Upper lobe of left lung (tissue), 6 donors: Measurements from ENCODE around the gene SORCS1. TPM values are rescaled to one million over a fixed set of nuclear protein-coding genes. Genes with fewer than 3 reads are reported as not detected.
A peak's percentile ranks its signal among the peaks of the same experiment; 100 is the strongest.

Experiments used
- ATAC-seq, 2 donors: fragments of 200-7000 bp; cut with Tn5 transposase; one replicate each; pipeline ENCODE4 v1.9.1; 2022; ENCODE audit warnings: mild to moderate bottlenecking in 2 of 2, moderate library complexity in 2 of 2; ENCODE audit not compliant: low FRiP score in 2 of 2
- DNase-seq, 2 donors: peaks; one replicate each; pipeline ENCODE4 v3.0.0-alpha.2; 2019 to 2020
- H3K27ac ChIP-seq, 4 donors: fragments of 200-600 bp; sonication (generic); one replicate each; pipeline ENCODE4 v1.5.1; 2016 to 2019
- H3K27me3 ChIP-seq, 4 donors: fragments of 200-600 bp; sonication (generic); one replicate each; pipeline ENCODE4 v1.5.1; 2017 to 2019
- H3K36me3 ChIP-seq, 4 donors: fragments of 200-600 bp; sonication (generic); one replicate each; pipeline ENCODE4 v1.5.1; 2016 to 2019
- H3K4me1 ChIP-seq, 4 donors: fragments of 200-600 bp; sonication (generic); one replicate each; pipeline ENCODE4 v1.5.1; 2018 to 2019
- H3K4me3 ChIP-seq, 4 donors: fragments of 200-600 bp; sonication (generic); one replicate each; pipeline ENCODE4 v1.5.1; 2017 to 2019; ENCODE audit warnings: mild to moderate bottlenecking in 2 of 4, moderate library complexity in 1 of 4
- H3K9me3 ChIP-seq, 4 donors: fragments of 200-600 bp; sonication (generic); one replicate each; pipeline ENCODE4 v1.5.1; 2018 to 2019
- EP300 ChIP-seq, 4 donors: sonication (generic); formaldehyde crosslinking; IDR thresholded peaks; one replicate each; pipeline ENCODE4 v1.5.1; 2017; ENCODE audit warnings: antibody characterized with exemption in 4 of 4, control low read depth in 2 of 4
- POLR2A ChIP-seq, 4 donors: fragments of 450-650 bp; IDR thresholded peaks; one replicate each; pipeline ENCODE4 v1.5.1; 2016 to 2017; ENCODE audit warnings: antibody characterized with exemption in 4 of 4, mild to moderate bottlenecking in 2 of 4
- POLR2AphosphoS5 ChIP-seq, 2 donors: sonication (generic); formaldehyde crosslinking; IDR thresholded peaks; one replicate each; pipeline ENCODE4 v1.5.1; 2017; ENCODE audit warnings: antibody characterized with exemption in 2 of 2
- WGBS, 2 donors: methylation state at CpG; one replicate each; pipeline ENCODE4 v1.1.5; 2017 to 2018; 5-methylcytosine and 5-hydroxymethylcytosine counted together
- total RNA-seq, 6 donors: library from RNA; depleted of rRNA in 4 of 6; stranded (reverse); fragments of >200 nt in 4 of 6; gene quantifications; one replicate each; pipeline versions ENCODE4 v1.1.0 to v1.2.1, GENCODE V29; 2016 to 2021
- TF ChIP-seq, protein P1 (sequence below), 6 experiments: fragments of 450-650 bp in 4 of 6; fragments of 200-600 bp in 2 of 6; sonication (generic) in 2 of 6; IDR thresholded peaks; one replicate each; pipeline ENCODE4 v1.5.1; 2016 to 2019; ENCODE audit warnings: antibody characterized with exemption in 6 of 6
- donor health status: DM: no; HTN: no; CAD: no; lungs with moderate emphysema.
- donor health status: DM: no; HTN: yes; CAD: no; lungs with severe emphysema.

The SORCS1 gene
- total RNA-seq, 6 donors from 2014 or later: 0.10 to 0.77 (median 0.10) TPM; not detected in 3

DNA sequence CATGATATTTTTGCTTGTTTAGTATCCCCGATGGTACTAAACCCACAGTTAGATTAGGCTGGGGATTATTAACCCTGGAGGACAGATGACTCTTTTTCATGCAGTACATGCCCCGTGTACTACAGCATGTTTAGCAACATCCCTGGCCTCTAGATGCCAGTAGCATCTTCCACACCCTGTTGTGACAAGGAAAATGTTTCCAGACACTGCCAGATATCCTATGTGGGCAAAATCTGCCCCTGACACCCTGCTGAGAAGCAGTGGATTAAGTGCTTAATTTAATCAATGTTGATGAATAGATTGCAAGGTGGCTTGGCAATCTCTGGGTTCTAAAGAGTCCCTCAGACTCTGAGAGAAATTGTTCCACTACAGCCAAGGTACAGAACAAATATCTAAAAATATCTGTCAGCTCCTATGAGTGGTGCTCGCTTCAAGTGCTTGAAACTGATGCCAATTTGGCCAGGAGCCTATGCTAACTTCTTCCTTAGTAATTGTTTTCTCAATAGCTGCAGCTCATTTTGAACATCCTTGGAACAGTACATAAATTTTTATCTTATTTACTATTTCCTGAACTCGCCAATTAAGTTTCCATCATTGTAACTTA, 247.0 kb downstream of the SORCS1 start:
- DNase-seq (peak in 1 of 2 donors; percentile 72), ATAC-seq (peak in 1 of 2 donors; percentile 73)
- peaks cover 0 to 12% (median 5%) of the 10 kb centered on the region in 4 donors for H3K4me1 ChIP-seq
- TF ChIP-seq EP300 (IDR thresholded peaks at IDR 0.05) (peak in 1 of 4 donors; percentile 43), POLR2A (IDR thresholded peaks at IDR 0.05) (no peak), POLR2AphosphoS5 (IDR thresholded peaks at IDR 0.05) (no peak)
- TF ChIP-seq, protein P1, sequence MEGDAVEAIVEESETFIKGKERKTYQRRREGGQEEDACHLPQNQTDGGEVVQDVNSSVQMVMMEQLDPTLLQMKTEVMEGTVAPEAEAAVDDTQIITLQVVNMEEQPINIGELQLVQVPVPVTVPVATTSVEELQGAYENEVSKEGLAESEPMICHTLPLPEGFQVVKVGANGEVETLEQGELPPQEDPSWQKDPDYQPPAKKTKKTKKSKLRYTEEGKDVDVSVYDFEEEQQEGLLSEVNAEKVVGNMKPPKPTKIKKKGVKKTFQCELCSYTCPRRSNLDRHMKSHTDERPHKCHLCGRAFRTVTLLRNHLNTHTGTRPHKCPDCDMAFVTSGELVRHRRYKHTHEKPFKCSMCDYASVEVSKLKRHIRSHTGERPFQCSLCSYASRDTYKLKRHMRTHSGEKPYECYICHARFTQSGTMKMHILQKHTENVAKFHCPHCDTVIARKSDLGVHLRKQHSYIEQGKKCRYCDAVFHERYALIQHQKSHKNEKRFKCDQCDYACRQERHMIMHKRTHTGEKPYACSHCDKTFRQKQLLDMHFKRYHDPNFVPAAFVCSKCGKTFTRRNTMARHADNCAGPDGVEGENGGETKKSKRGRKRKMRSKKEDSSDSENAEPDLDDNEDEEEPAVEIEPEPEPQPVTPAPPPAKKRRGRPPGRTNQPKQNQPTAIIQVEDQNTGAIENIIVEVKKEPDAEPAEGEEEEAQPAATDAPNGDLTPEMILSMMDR (IDR thresholded peaks at IDR 0.05): no peak
- WGBS, 2 donors: 35 to 38% methylated on average over 4 of the region's 4 CpGs
- H3K9me3 ChIP-seq: no peaks in the 10 kb centered on the region
- H3K36me3 ChIP-seq: no peaks in the 10 kb centered on the region
- no peak overlapping the region for H3K27ac ChIP-seq
- H3K27me3 ChIP-seq: no peaks in the 10 kb centered on the region
- H3K4me3 ChIP-seq: no peak overlapping the region

DNA sequence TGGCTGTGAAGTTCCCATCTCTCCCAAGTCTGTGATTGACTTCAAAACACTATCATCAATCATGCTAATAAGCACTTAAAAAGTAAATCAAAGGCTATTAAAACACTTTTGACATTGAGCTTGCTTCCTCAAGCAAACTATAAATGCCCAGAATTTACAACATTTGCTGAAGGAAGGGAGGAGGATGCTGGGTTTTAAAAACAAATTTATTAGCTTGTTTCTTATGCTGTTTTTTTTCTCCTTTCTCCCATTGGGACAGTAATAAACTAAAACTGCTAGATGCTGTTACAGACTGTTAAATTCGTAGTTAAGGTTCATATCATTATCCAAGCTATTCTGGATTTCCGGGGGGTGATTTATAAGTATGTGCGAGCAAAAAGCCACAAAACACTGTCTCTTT, 250.5 kb downstream of the SORCS1 start:
- Histone ChIP-seq H3K36me3 (no peaks in the 10 kb centered on the region), H3K27ac (no peak overlapping the region), H3K4me3 (no peak overlapping the region), H3K4me1 (peaks cover 0 to 12% (median 5%) of the 10 kb centered on the region in 4 donors), H3K9me3 (no peaks in the 10 kb centered on the region), H3K27me3 (no peaks in the 10 kb centered on the region)
- WGBS, 2 donors: 82 to 86% methylated on average over 3 of the region's 3 CpGs
- no peak for ATAC-seq
- no peak for DNase-seq
- TF ChIP-seq EP300 (IDR thresholded peaks at IDR 0.05) (no peak), POLR2AphosphoS5 (IDR thresholded peaks at IDR 0.05) (no peak), POLR2A (IDR thresholded peaks at IDR 0.05) (no peak)
- TF ChIP-seq, protein P1 (IDR thresholded peaks at IDR 0.05): no peak

DNA sequence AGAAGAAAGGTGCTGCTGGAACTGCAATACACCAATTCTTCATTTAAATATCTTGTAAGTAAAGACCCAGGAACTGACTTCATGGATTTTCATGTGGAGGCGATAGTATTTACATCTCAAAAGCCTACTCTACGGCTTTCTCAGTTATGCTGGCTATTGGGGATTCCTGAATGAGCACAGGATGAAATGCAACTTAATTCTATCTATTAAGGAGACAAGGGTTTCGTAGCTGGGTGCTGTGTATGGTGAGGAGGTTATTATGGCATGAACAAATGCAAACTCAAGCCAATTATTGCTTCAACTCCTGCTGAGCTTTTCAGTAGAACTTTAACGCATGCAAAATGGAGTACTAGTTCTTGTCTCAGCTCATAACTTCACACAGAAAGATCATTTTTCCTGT, 251.2 kb downstream of the SORCS1 start:
- no peak for DNase-seq
- no peak for ATAC-seq
- Histone ChIP-seq H3K36me3 (no peaks in the 10 kb centered on the region), H3K9me3 (no peaks in the 10 kb centered on the region), H3K27ac (no peak overlapping the region), H3K4me1 (peaks cover 0 to 12% (median 5%) of the 10 kb centered on the region in 4 donors), H3K4me3 (no peak overlapping the region), H3K27me3 (no peaks in the 10 kb centered on the region)
- TF ChIP-seq EP300 (IDR thresholded peaks at IDR 0.05) (no peak), POLR2AphosphoS5 (IDR thresholded peaks at IDR 0.05) (no peak), POLR2A (IDR thresholded peaks at IDR 0.05) (no peak)
- TF ChIP-seq, protein P1 (IDR thresholded peaks at IDR 0.05): no peak
- WGBS, 2 donors: 78% methylated on average over 4 of the region's 4 CpGs

DNA sequence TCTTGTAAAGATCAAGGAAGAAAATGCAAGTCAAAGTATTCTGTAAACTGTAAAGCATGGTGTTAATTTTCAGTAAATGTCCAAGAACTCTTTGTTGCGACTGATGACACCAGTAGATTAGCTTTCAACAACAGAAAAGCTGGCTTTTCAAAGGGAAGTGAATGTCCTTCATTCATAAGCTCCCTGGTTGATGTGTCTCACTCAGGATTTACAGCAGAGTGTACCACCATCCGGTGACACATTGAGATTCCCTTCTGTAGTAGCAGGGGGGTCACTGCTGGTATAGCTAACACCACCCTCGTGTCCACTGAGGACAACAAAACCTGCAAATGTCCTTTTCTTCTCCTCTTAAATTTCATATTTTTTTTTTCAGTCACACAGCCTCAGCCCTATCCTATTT, 253.4 kb downstream of the SORCS1 start:
- no peaks in the 10 kb centered on the region for H3K27me3 ChIP-seq
- 75 to 78% methylated on average over 3 of the region's 3 CpGs for WGBS, 2 donors
- H3K27ac ChIP-seq: no peak overlapping the region
- DNase-seq (no peak), ATAC-seq (no peak)
- H3K4me1 ChIP-seq: no peaks in the 10 kb centered on the region
- H3K36me3 ChIP-seq: no peaks in the 10 kb centered on the region
- H3K4me3 ChIP-seq: no peak overlapping the region
- TF ChIP-seq POLR2A (IDR thresholded peaks at IDR 0.05) (no peak), EP300 (IDR thresholded peaks at IDR 0.05) (no peak), POLR2AphosphoS5 (IDR thresholded peaks at IDR 0.05) (no peak)
- TF ChIP-seq, protein P1 (IDR thresholded peaks at IDR 0.05): no peak
- H3K9me3 ChIP-seq: no peaks in the 10 kb centered on the region

DNA sequence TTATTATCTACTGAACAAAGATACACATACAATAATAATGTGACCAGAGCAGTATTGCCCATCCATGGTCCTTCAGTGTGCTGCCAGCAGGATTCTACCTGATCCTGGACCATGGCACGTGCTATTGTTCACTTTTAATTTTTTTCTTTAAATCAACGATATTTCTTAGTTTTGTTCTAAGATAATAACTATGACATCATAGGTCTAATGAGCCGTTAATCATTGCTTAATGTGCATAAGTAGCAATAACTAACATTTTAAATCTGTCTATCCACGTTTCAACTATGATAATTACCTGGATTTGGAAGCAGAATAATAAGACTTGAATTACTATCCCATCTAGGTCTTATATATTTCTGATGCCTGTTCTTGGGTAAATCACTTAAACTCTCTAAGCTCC, 253.8 kb downstream of the SORCS1 start:
- Histone ChIP-seq H3K27me3 (no peaks in the 10 kb centered on the region), H3K4me1 (no peaks in the 10 kb centered on the region), H3K9me3 (no peaks in the 10 kb centered on the region), H3K27ac (no peak overlapping the region), H3K4me3 (no peak overlapping the region), H3K36me3 (no peaks in the 10 kb centered on the region)
- ATAC-seq: no peak
- no peak for DNase-seq
- 66 to 74% methylated on average over 4 of the region's 4 CpGs for WGBS, 2 donors
- TF ChIP-seq POLR2A (IDR thresholded peaks at IDR 0.05) (no peak), POLR2AphosphoS5 (IDR thresholded peaks at IDR 0.05) (no peak)
